Tibial nerve (tissue), 4 donors: Measurements from ENCODE around the gene LSM2.
"Not testable (repeated sequence)": the region's sequence is repeated elsewhere in the genome, so short reads cannot be mapped to it uniquely, and the experiment has no call there.

Experiments
- CTCF ChIP-seq, 5 experiments: fragments of 200-600 bp in 3 of 5; fragments of 450-650 bp in 2 of 5; sonication (generic) in 3 of 5; IDR thresholded peaks; one replicate each; pipeline ENCODE4 v1.5.1; 2016 to 2019; ENCODE audit warnings: antibody characterized with exemption in 5 of 5, mild to moderate bottlenecking in 3 of 5, moderate library complexity in 2 of 5
- EP300 ChIP-seq, 2 donors: sonication (generic); formaldehyde crosslinking; IDR thresholded peaks; one replicate each; pipeline ENCODE4 v1.6.1; 2017; ENCODE audit warnings: antibody characterized with exemption in 2 of 2, mild to moderate bottlenecking in 1 of 2
- POLR2A ChIP-seq, 2 donors: fragments of 450-650 bp; IDR thresholded peaks; one replicate each; pipeline ENCODE4 v1.6.1; 2017; ENCODE audit warnings: antibody characterized with exemption in 2 of 2, mild to moderate bottlenecking in 2 of 2, moderate library complexity in 2 of 2

DNA sequence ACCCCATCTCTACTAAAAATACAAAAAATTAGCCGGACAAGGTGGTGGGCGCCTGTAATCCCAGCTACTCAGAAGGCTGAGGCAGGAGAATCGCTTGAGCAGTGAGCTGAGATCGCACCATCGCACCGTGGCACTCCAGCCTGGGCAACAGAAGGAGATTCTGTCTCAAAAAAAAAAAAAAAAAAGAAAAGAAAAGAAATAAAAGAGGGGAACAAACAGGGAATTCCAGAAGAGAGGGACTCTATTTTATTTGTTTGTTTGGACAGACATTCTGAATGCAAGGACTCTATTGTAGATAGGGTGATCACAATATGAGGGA lies 12.9 kb downstream of the LSM2 start:
- TF ChIP-seq POLR2A, EP300, CTCF (IDR thresholded peaks at IDR 0.05): not testable (repeated sequence)
